GM12865 (cell line): ENCODE measurements around the gene MCM8.

ENCODE experiments used
- DNase-seq: peaks from one replicate; pipeline ENCODE4 v3.0.0; 2010; ENCODE audit warnings: low read depth
- H3K4me3 ChIP-seq: 2 replicates; pipeline ENCODE4 v1.5.1; 2011; ENCODE audit warnings: mild to moderate bottlenecking, low read depth, low read length, control low read depth
- TF ChIP-seq, protein P1 (sequence below): IDR thresholded peaks from 2 replicates; pipeline ENCODE4 v1.5.1; 2011; ENCODE audit warnings: low read length, control low read depth, low read depth, inconsistent platforms; ENCODE audit not compliant: insufficient read depth; ENCODE audit errors: missing control alignments

The MCM8 gene

GRCh38 chr20:6038256-6038655 lies 87.8 kb downstream of the MCM8 start:
- no peak for DNase-seq
- TF ChIP-seq, protein P1, sequence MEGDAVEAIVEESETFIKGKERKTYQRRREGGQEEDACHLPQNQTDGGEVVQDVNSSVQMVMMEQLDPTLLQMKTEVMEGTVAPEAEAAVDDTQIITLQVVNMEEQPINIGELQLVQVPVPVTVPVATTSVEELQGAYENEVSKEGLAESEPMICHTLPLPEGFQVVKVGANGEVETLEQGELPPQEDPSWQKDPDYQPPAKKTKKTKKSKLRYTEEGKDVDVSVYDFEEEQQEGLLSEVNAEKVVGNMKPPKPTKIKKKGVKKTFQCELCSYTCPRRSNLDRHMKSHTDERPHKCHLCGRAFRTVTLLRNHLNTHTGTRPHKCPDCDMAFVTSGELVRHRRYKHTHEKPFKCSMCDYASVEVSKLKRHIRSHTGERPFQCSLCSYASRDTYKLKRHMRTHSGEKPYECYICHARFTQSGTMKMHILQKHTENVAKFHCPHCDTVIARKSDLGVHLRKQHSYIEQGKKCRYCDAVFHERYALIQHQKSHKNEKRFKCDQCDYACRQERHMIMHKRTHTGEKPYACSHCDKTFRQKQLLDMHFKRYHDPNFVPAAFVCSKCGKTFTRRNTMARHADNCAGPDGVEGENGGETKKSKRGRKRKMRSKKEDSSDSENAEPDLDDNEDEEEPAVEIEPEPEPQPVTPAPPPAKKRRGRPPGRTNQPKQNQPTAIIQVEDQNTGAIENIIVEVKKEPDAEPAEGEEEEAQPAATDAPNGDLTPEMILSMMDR: no peak
- H3K4me3 ChIP-seq: no peak overlapping the region

GRCh38 chr20:6039766-6040165 lies 89.3 kb downstream of the MCM8 start:
- H3K4me3 ChIP-seq: no peak overlapping the region
- DNase-seq: no peak
- TF ChIP-seq, protein P1: no peak

DNA sequence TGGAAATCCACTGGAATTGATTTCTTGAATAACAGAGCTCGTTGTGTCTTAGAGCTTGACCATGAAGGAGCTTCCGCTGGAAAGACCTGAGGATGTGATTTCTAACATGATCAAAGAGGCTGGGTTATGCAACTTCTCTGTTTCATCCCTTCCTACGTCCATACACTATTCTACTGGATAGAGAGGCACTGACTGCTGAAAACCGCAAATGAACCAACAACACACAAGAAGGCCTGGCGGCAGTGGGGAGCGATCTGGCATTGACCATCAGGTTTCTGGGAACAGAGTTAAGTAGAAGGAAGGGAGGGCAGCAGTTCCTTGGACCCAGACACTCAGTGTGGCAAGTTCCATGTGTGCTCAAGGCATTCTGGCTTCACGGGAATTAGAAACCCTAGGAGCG lies 90.1 kb downstream of the MCM8 start:
- no peak for DNase-seq
- TF ChIP-seq, protein P1: no peak
- no peak overlapping the region for H3K4me3 ChIP-seq

- TF ChIP-seq, protein P1: no peak
- H3K4me3 ChIP-seq: no peak overlapping the region
- DNase-seq: no peak
Observed at GRCh38 chr20:6040958-6041807, 90.7 kb downstream of the MCM8 start.

DNA sequence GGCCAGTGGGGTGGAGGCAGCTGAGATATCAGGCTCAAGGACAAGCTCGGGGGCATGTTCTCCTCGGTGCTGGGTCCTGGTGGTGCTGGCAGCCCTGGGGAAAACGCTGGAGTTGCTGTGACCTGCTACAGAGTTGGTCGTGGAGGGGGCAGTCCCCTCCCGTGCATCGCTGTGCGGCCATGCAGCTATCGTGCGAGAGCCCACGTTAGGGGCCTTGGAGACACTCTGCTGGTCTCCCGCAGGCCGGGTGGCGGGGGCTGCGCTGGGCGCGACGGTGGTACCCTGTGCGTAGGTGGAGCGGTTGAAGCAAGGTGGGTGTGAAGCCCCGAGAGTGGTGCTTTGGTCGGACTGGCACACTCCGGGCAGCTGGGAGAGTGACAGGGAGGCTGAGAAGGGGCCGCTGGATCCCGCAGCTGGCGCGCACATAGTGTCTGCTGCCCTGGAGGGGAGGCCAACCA lies 91.4 kb downstream of the MCM8 start:
- no peak for DNase-seq
- H3K4me3 ChIP-seq: no peak overlapping the region
- TF ChIP-seq, protein P1: no peak

GRCh38 chr20:6044115-6044514 lies 93.7 kb downstream of the MCM8 start:
- DNase-seq: no peak
- TF ChIP-seq, protein P1: no peak

More at GRCh38 chr20:6044115-6044514, 93.7 kb downstream of the MCM8 start:
- H3K4me3 ChIP-seq: no peak overlapping the region
